ENCODE results near the gene ZNF202. TPM values are rescaled to one million over a fixed set of nuclear protein-coding genes. Genes with fewer than 3 reads are reported as not detected.

ZNF202 gene
- total and polyA plus RNA-seq, 2 of the 13 experiments (the other 11 are each of a cell fraction or from before 2014, with no cell fraction given): 7.7 to 7.9 TPM

DNA sequence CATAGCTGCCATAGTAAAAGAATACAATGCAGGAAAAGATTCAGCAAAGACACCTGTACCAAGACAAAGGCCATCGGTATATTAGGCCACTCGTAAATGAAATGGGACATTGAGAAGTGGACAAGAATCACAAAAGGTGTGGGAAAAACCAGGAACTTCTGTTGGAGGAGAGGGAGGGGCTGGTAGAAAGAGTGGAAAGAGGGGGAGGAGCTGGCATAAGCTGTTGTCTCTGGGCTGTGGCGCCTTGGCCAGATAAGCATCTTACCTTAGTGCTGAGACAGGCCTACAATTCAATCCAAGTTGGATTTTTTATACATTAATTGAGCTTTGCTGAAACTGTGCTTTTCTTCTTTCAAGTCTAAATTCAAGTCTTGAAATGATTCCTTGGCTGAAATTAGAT, 37.1 kb downstream of the ZNF202 start:
- no peaks in the 10 kb centered on the region for H3K79me2 ChIP-seq (ENCODE audit: insufficient read depth, low read length)
- H3K27me3 ChIP-seq (ENCODE audit: control insufficient read depth in 1 of 2, insufficient read depth in 2 of 2, low read length in 2 of 2): peaks cover 0 to 2% of the 10 kb centered on the region in 2 experiments; a peak in 2 of 5 replicates
- no TSS peak for BruUV-seq (replicated peaks)
- H3K9me3 ChIP-seq (ENCODE audit: low read length): no peaks in the 10 kb centered on the region
- no peak overlapping the region for H2AFZ ChIP-seq (ENCODE audit: low read length)
- ChIA-PET CTCF (ENCODE audit: low intra/inter-chr PET ratio, low total read pairs) (no interaction called here), POLR2A (no interaction called here)
- no peaks in the 10 kb centered on the region for H3K4me1 ChIP-seq (ENCODE audit: insufficient read depth, low read length)
- no peak overlapping the region for H3K27ac ChIP-seq (ENCODE audit: extremely low read length, insufficient read depth, low read length)
- intact Hi-C loops (cut with micrococcal nuclease; ENCODE audit: unreplicated experiment): no loop called here
- no peak overlapping the region for H3K9ac ChIP-seq (ENCODE audit: insufficient read depth, low read depth, low read length)
- no peak for DNase-seq (ENCODE audit: low spot score)
- WGBS (ENCODE audit: low lambda C conversion rate): 26% methylated on average over 3 of the region's 3 CpGs
- H3K36me3 ChIP-seq (replicated peaks in 1 of 2; ENCODE audit: control insufficient read depth in 1 of 2, insufficient read depth in 2 of 2, low read length in 2 of 2): no peaks in the 10 kb centered on the region
- in situ Hi-C loops (cut with HindIII; ENCODE audit: extremely low pct_ligation_motif_present, low pct_unique_long_range_greater_than_20kb): no loop called here
- no peak overlapping the region for H3K4me3 ChIP-seq (replicated peaks in 1 of 3; ENCODE audit: insufficient read depth in 1 of 3, low read depth in 2 of 3, low read length in 3 of 3)
- no peak overlapping the region for H3K4me2 ChIP-seq (ENCODE audit: low read depth, low read length)
- ATAC-seq: no peak
- no peaks in the 10 kb centered on the region for H4K20me1 ChIP-seq (ENCODE audit: insufficient read depth, low read length)
- TF ChIP-seq TOE1 (CRISPR knock-in tag; IDR thresholded peaks at IDR 0.05) (no peak), CEBPG (CRISPR knock-in tag; IDR thresholded peaks at IDR 0.05) (no peak), ZNF891 (CRISPR knock-in tag; IDR thresholded peaks at IDR 0.05) (no peak), ZNF253 (CRISPR knock-in tag; IDR thresholded peaks at IDR 0.05; ENCODE audit: borderline replicate concordance) (no peak), NR1H2 (CRISPR knock-in tag; IDR thresholded peaks at IDR 0.05; ENCODE audit: borderline replicate concordance, low read depth) (no peak), ZBTB2 (CRISPR knock-in tag; IDR thresholded peaks at IDR 0.05; ENCODE audit: low read depth) (no peak)
- no peak for FAIRE-seq

DNA sequence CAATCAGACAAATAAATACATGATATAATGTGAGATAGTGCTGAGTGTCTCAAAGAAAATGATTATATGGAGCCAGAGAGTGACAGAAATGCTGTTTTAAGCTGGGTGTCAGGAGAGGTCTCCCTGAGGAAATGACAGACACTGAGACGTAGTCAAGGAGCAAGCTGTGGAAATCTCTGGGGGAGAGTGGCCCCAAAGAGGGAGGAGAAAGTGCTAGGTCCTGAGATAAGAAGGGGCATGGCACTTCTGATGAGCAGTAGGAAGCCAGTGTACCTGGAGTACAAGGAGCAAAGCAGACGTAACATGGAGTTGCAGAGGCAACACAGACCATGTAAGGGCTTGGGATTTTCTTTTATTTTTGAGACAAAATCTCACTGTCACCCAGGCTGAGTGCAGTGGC, 38.8 kb downstream of the ZNF202 start:
- Histone ChIP-seq H3K9me3 (ENCODE audit: low read length) (no peaks in the 10 kb centered on the region), H3K4me1 (ENCODE audit: insufficient read depth, low read length) (no peaks in the 10 kb centered on the region), H3K9ac (ENCODE audit: insufficient read depth, low read depth, low read length) (no peak overlapping the region), H3K4me2 (ENCODE audit: low read depth, low read length) (no peak overlapping the region), H3K79me2 (ENCODE audit: insufficient read depth, low read length) (no peaks in the 10 kb centered on the region), H3K27me3 (ENCODE audit: control insufficient read depth in 1 of 2, insufficient read depth in 2 of 2, low read length in 2 of 2) (peaks cover 0 to 2% of the 10 kb centered on the region in 2 experiments; a peak in 2 of 5 replicates), H3K27ac (ENCODE audit: extremely low read length, insufficient read depth, low read length) (no peak overlapping the region), H2AFZ (ENCODE audit: low read length) (no peak overlapping the region), H4K20me1 (ENCODE audit: insufficient read depth, low read length) (no peaks in the 10 kb centered on the region), H3K36me3 (replicated peaks in 1 of 2; ENCODE audit: control insufficient read depth in 1 of 2, insufficient read depth in 2 of 2, low read length in 2 of 2) (no peaks in the 10 kb centered on the region), H3K4me3 (replicated peaks in 1 of 3; ENCODE audit: insufficient read depth in 1 of 3, low read depth in 2 of 3, low read length in 3 of 3) (no peak overlapping the region)
- 5% methylated on average over 2 of the region's 2 CpGs for WGBS (ENCODE audit: low lambda C conversion rate)
- POLR2A ChIA-PET: no interaction called here
- DNase-seq (ENCODE audit: low spot score) (no peak), ATAC-seq (no peak), FAIRE-seq (no peak)
- BruUV-seq (replicated peaks): no TSS peak
- CTCF ChIA-PET (ENCODE audit: low intra/inter-chr PET ratio, low total read pairs): no interaction called here
- in situ Hi-C loops (cut with HindIII; ENCODE audit: extremely low pct_ligation_motif_present, low pct_unique_long_range_greater_than_20kb): no loop called here
- intact Hi-C loops (cut with micrococcal nuclease; ENCODE audit: unreplicated experiment): no loop called here
- TF ChIP-seq ZFY (CRISPR knock-in tag; IDR thresholded peaks at IDR 0.05) (no peak), ZFP82 (CRISPR knock-in tag; IDR thresholded peaks at IDR 0.05; ENCODE audit: borderline replicate concordance) (no peak), PATZ1 (CRISPR knock-in tag; IDR thresholded peaks at IDR 0.05) (no peak), ZNF550 (CRISPR knock-in tag; IDR thresholded peaks at IDR 0.05; ENCODE audit: borderline replicate concordance) (no peak)
- TF ChIP-seq, protein P1, sequence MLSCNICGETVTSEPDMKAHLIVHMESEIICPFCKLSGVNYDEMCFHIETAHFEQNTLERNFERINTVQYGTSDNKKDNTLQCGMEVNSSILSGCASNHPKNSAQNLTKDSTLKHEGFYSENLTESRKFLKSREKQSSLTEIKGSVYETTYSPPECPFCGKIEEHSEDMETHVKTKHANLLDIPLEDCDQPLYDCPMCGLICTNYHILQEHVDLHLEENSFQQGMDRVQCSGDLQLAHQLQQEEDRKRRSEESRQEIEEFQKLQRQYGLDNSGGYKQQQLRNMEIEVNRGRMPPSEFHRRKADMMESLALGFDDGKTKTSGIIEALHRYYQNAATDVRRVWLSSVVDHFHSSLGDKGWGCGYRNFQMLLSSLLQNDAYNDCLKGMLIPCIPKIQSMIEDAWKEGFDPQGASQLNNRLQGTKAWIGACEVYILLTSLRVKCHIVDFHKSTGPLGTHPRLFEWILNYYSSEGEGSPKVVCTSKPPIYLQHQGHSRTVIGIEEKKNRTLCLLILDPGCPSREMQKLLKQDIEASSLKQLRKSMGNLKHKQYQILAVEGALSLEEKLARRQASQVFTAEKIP (CRISPR knock-in tag; IDR thresholded peaks at IDR 0.05; ENCODE audit: borderline replicate concordance): no peak
- TF ChIP-seq, protein P2, sequence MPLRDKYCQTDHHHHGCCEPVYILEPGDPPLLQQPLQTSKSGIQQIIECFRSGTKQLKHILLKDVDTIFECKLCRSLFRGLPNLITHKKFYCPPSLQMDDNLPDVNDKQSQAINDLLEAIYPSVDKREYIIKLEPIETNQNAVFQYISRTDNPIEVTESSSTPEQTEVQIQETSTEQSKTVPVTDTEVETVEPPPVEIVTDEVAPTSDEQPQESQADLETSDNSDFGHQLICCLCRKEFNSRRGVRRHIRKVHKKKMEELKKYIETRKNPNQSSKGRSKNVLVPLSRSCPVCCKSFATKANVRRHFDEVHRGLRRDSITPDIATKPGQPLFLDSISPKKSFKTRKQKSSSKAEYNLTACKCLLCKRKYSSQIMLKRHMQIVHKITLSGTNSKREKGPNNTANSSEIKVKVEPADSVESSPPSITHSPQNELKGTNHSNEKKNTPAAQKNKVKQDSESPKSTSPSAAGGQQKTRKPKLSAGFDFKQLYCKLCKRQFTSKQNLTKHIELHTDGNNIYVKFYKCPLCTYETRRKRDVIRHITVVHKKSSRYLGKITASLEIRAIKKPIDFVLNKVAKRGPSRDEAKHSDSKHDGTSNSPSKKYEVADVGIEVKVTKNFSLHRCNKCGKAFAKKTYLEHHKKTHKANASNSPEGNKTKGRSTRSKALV (CRISPR knock-in tag; IDR thresholded peaks at IDR 0.05): no peak
